ENCODE data around the gene RIPOR3. TPM values are rescaled to one million over a fixed set of nuclear protein-coding genes. Genes with fewer than 3 reads are reported as not detected.
A peak's percentile ranks its signal among the peaks of the same experiment; 100 is the strongest.
"Not testable (repeated sequence)": the region's sequence is repeated elsewhere in the genome, so short reads cannot be mapped to it uniquely, and the experiment has no call there.

Gene RIPOR3
- total RNA-seq, 1 donor from 2014 or later: 0.53 TPM

GRCh38 chr20:50699688-50700087 lies 8.3 kb upstream of the RIPOR3 start:
- TF ChIP-seq CTCF (IDR thresholded peaks at IDR 0.05; ENCODE audit: insufficient read depth, low read length, severe bottlenecking): no peak
- Histone ChIP-seq H3K27me3 (ENCODE audit: control insufficient read depth, insufficient read depth, low read length) (no peaks in the 10 kb centered on the region), H3K36me3 (ENCODE audit: control insufficient read depth, insufficient read depth, low read length) (no peaks in the 10 kb centered on the region), H3K4me3 (ENCODE audit: low read depth, low read length) (no peak overlapping the region)
- FAIRE-seq (no peak), DNase-seq (ENCODE audit: low read depth) (no peak)

DNA sequence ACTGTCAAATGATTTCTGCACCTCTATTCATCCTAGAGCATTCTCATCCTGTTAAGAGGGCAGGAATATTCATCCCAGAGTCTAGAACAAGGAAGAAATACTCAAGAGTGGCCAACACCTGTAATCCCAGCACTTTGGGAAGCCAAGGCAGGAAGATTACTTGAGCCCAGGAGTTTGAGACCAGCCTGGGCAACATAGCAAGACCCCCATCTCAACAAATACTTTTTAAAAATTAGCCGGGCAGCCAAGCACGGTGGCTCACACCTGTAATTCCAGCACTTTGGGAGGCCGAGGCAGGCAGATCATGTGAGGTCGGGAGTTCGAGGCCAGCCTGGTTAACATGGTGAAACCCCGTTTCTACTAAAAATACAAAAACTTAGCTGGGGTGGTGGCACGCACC lies 6.9 kb upstream of the RIPOR3 start:
- DNase-seq (ENCODE audit: low read depth); H3K36me3 ChIP-seq (ENCODE audit: control insufficient read depth, insufficient read depth, low read length); FAIRE-seq; H3K27me3 ChIP-seq (ENCODE audit: control insufficient read depth, insufficient read depth, low read length); H3K4me3 ChIP-seq (ENCODE audit: low read depth, low read length): not testable (repeated sequence)

DNA sequence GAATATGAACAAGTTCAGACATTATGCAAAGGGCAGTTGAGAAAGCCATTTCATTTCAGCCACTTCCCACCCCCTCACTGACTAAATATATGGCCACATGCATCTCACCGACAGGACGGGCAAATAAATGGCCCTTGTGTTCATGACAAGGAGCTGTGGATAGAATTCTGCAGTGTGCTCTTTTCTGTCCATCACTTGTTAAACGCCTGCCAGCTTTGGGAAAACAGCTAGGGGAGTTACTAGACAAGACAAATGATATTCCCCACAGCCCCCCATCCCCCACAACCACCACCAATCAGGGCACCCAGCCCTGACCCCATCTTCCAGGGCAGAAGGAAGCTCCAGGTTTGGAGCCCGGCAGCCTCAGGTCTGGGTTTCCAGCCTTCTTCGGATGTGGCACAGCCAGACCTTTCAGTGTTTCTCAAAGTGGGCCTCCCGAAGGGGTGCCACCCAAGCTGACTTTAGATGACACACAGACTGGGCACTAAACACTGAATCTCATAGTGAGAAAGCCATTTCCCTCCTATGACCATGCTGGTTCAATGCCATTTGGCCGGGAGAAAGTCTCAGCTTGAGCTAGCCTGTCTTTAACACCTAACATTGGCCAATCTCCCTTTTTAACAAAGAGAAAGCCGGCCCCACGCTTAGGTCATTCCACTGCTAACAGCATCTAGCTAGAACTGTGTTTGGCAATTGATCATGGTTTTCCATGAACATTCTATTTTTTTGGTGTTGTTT lies 4.0 kb upstream of the RIPOR3 start:
- DNase-seq (ENCODE audit: low read depth) (no peak), FAIRE-seq (no peak)
- TF ChIP-seq CTCF (IDR thresholded peaks at IDR 0.05; ENCODE audit: insufficient read depth, low read length, severe bottlenecking): no peak

GRCh38 chr20:50694379-50695134 lies 3.2 kb upstream of the RIPOR3 start:
- H3K36me3 ChIP-seq (ENCODE audit: control insufficient read depth, insufficient read depth, low read length): no peaks in the 10 kb centered on the region
- DNase-seq (ENCODE audit: low read depth) (peak; percentile 51), FAIRE-seq (no peak)
- TF ChIP-seq CTCF (IDR thresholded peaks at IDR 0.05; ENCODE audit: insufficient read depth, low read length, severe bottlenecking): no peak
- H3K27me3 ChIP-seq (ENCODE audit: control insufficient read depth, insufficient read depth, low read length): no peaks in the 10 kb centered on the region
- H3K4me3 ChIP-seq (ENCODE audit: low read depth, low read length): no peak overlapping the region

More for the DNA sequence above, 4.0 kb upstream of the RIPOR3 start:
- Histone ChIP-seq H3K4me3 (ENCODE audit: low read depth, low read length) (no peak overlapping the region), H3K27me3 (ENCODE audit: control insufficient read depth, insufficient read depth, low read length) (no peaks in the 10 kb centered on the region), H3K36me3 (ENCODE audit: control insufficient read depth, insufficient read depth, low read length) (no peaks in the 10 kb centered on the region)

DNA sequence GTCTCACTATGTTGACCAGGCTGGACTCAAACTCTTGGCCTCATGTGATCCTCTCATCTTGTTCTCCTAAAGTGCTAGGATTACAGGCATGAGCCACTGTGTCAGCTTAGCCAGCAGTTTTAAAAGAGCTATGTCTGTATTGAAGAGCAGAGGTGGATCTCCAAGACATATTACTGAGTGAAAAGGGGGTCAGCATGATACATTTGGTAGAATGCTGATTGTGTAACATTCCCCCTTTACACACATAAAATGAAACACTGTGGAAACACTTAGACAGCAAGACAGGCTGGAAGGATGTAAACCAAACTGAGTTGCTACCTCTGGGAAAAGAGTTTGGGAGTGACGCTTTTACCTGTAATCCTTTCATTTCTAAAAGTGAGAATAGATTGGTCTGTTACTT lies 1.7 kb upstream of the RIPOR3 start:
- H3K27me3 ChIP-seq (ENCODE audit: control insufficient read depth, insufficient read depth, low read length): no peaks in the 10 kb centered on the region
- no peak overlapping the region for H3K4me3 ChIP-seq (ENCODE audit: low read depth, low read length)
- no peaks in the 10 kb centered on the region for H3K36me3 ChIP-seq (ENCODE audit: control insufficient read depth, insufficient read depth, low read length)
- no peak for TF ChIP-seq CTCF (IDR thresholded peaks at IDR 0.05; ENCODE audit: insufficient read depth, low read length, severe bottlenecking)
- DNase-seq (ENCODE audit: low read depth) (no peak), FAIRE-seq (no peak)

- TF ChIP-seq CTCF (IDR thresholded peaks at IDR 0.05; ENCODE audit: insufficient read depth, low read length, severe bottlenecking): no peak
- no peak for DNase-seq (ENCODE audit: low read depth)
- no peak overlapping the region for H3K4me3 ChIP-seq (ENCODE audit: low read depth, low read length)
- no peak for FAIRE-seq
- H3K27me3 ChIP-seq (ENCODE audit: control insufficient read depth, insufficient read depth, low read length): no peaks in the 10 kb centered on the region
- H3K36me3 ChIP-seq (ENCODE audit: control insufficient read depth, insufficient read depth, low read length): no peaks in the 10 kb centered on the region
These were observed 1.2 kb upstream of the RIPOR3 start for GRCh38 chr20:50692552-50692933.
